ENCODE measurements around the gene NTM. TPM values are rescaled to one million over a fixed set of nuclear protein-coding genes. Genes with fewer than 3 reads are reported as not detected.

The NTM gene
- total and polyA plus RNA-seq, 10 donors: 0.13 to 1.6 (median 0.67) TPM

DNA sequence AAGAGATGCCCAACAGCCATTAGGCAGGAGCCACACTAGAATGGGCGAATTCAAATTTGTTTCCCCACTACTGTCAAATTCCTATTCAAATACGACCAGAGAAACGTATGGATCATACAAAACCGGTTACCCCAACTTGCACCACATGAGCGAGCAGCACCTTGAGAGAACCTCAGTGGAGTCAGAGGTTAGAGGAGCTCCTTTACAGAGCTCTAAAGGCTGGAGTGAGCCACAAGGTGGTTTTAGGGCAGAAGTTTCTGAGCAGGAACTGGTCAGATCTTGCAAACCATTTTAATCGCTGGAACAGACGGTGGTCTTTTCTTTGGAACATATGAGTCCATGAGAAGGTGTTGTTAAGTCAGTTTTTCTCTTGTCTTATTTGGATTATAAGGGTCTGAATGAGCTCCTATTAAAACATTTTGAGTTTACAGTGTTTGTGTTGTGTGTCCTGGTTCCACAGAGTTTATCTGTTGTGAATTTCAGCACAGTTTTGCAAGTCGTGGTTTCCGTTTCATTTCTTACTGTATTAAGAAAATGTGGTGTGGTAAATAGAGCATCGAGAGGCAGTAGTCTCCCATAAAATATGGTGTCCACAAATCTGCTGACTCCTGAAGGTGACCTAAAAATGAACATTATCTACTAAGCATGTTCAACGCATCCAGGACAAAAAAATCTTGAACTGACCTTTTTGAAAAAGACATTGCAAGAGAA lies 471.7 kb downstream of the NTM start:
- TF ChIP-seq, protein P1, sequence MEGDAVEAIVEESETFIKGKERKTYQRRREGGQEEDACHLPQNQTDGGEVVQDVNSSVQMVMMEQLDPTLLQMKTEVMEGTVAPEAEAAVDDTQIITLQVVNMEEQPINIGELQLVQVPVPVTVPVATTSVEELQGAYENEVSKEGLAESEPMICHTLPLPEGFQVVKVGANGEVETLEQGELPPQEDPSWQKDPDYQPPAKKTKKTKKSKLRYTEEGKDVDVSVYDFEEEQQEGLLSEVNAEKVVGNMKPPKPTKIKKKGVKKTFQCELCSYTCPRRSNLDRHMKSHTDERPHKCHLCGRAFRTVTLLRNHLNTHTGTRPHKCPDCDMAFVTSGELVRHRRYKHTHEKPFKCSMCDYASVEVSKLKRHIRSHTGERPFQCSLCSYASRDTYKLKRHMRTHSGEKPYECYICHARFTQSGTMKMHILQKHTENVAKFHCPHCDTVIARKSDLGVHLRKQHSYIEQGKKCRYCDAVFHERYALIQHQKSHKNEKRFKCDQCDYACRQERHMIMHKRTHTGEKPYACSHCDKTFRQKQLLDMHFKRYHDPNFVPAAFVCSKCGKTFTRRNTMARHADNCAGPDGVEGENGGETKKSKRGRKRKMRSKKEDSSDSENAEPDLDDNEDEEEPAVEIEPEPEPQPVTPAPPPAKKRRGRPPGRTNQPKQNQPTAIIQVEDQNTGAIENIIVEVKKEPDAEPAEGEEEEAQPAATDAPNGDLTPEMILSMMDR (IDR thresholded peaks at IDR 0.05 in 8 of 11, conservative IDR thresholded peaks at IDR 0.05 in 3 of 11): no peak
- no peak for TF ChIP-seq POLR2A (IDR thresholded peaks at IDR 0.05)
- no peak for TF ChIP-seq POLR2AphosphoS5 (IDR thresholded peaks at IDR 0.05)
- intact Hi-C loops (cut with DNase I; ENCODE audit: low total_unique reads): no loop called here
- Histone ChIP-seq H3K9me3 (no peaks in the 10 kb centered on the region), H3K27me3 (replicated peaks in 1 of 7) (no peaks in the 10 kb centered on the region), H3K27ac (peak overlapping the region in 1 of 8 donors; percentile 24), H3K4me1 (peaks cover 0 to 16% (median 0%) of the 10 kb centered on the region in 6 donors), H3K4me3 (no peak overlapping the region), H3K36me3 (no peaks in the 10 kb centered on the region)
- DNase-seq: no peak
- WGBS, 5 donors: 64 to 85% (median 72%) methylated on average over 11 of the region's 11 CpGs

DNA sequence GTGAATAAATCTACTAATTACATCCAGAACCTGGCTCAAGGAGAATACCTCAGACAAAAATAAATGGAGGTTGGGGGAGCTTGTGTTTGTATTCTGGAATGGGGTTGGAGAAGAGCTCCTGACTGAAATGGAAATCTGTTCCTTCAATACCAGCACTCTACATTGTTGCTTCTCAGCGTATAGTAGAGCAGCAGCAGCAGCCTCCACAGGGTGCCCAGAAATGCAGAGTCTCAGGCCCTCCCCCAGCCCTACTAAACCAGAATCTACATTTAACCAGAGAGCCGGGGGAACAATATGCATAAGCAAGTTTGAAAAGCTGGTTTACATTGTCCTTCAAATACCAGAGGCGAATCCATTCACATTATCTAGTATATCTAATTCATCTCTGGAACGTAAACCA lies 474.8 kb downstream of the NTM start:
- TF ChIP-seq POLR2AphosphoS5 (IDR thresholded peaks at IDR 0.05): no peak
- TF ChIP-seq, protein P1 (IDR thresholded peaks at IDR 0.05 in 8 of 11, conservative IDR thresholded peaks at IDR 0.05 in 3 of 11): no peak
- TF ChIP-seq POLR2A (IDR thresholded peaks at IDR 0.05): no peak
- H3K27me3 ChIP-seq (replicated peaks in 1 of 7): no peaks in the 10 kb centered on the region
- intact Hi-C loops (cut with DNase I; ENCODE audit: low total_unique reads): no loop called here
- 80 to 90% (median 87%) methylated on average over 4 of the region's 4 CpGs for WGBS, 5 donors
- H3K4me3 ChIP-seq: no peak overlapping the region
- no peak overlapping the region for H3K27ac ChIP-seq
- H3K9me3 ChIP-seq: no peaks in the 10 kb centered on the region
- no peak for DNase-seq
- H3K4me1 ChIP-seq: peaks cover 0 to 16% (median 0%) of the 10 kb centered on the region in 6 donors
- H3K36me3 ChIP-seq: no peaks in the 10 kb centered on the region

DNA sequence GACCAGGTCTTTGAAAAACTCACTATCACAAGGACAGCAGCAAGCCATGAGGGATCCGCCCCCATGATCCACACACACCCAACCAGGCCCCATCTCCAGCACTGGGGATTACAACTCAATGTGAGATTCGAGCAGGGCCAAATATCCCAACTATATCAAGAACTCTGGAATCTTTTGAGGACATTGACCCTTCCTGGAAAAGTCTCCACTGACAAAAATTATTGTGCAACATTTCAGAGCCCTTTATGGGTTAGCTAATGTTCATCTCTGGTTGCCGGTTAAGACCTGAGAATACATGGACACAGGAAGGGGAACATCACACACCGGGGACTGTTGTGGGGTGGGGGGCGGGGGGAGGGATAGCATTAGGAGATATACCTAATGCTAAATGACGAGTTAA lies 479.1 kb downstream of the NTM start:
- no peak for DNase-seq
- Histone ChIP-seq H3K27ac (no peak overlapping the region), H3K9me3 (no peaks in the 10 kb centered on the region), H3K36me3 (no peaks in the 10 kb centered on the region), H3K4me3 (no peak overlapping the region), H3K27me3 (replicated peaks in 1 of 7) (no peaks in the 10 kb centered on the region), H3K4me1 (no peaks in the 10 kb centered on the region)
- intact Hi-C loops (cut with DNase I; ENCODE audit: low total_unique reads): no loop called here
- TF ChIP-seq POLR2A (IDR thresholded peaks at IDR 0.05) (no peak), POLR2AphosphoS5 (IDR thresholded peaks at IDR 0.05) (no peak)
- TF ChIP-seq, protein P1 (IDR thresholded peaks at IDR 0.05 in 8 of 11, conservative IDR thresholded peaks at IDR 0.05 in 3 of 11): no peak
- WGBS, 5 donors: 66 to 86% (median 78%) methylated on average over 3 to 6 of the region's 6 CpGs

DNA sequence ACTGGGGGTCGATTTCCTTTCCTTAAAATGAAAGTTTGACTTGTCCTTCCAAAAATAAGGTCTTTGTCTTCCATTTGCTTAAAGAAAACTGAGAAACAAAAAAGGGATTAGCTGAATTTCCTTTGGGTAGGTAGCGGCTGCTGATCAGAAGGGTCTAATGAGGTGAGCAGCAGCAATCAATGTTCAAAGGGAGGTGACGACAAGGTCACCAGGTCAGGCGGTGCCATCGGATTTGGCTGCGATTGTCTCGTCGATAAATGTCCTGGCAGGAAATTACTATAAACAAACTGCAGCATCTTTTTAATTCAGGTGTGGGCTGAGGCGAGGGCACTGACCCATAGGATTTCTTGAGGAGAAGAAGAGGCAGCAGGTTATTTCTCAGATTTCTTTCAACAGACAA lies 480.1 kb downstream of the NTM start:
- no peaks in the 10 kb centered on the region for H3K36me3 ChIP-seq
- H3K27ac ChIP-seq: no peak overlapping the region
- no peak for DNase-seq
- 75 to 86% (median 80%) methylated on average over 9 of the region's 9 CpGs for WGBS, 5 donors
- intact Hi-C loops (cut with DNase I; ENCODE audit: low total_unique reads): no loop called here
- no peak overlapping the region for H3K4me3 ChIP-seq
- no peaks in the 10 kb centered on the region for H3K27me3 ChIP-seq (replicated peaks in 1 of 7)
- no peaks in the 10 kb centered on the region for H3K4me1 ChIP-seq
- no peaks in the 10 kb centered on the region for H3K9me3 ChIP-seq
- TF ChIP-seq, protein P1 (IDR thresholded peaks at IDR 0.05 in 8 of 11, conservative IDR thresholded peaks at IDR 0.05 in 3 of 11): no peak
- no peak for TF ChIP-seq POLR2A (IDR thresholded peaks at IDR 0.05)
- no peak for TF ChIP-seq POLR2AphosphoS5 (IDR thresholded peaks at IDR 0.05)

Measured in spleen (tissue), 11 donors.